ENCODE measurements around the gene SIX1.

The SIX1 gene

DNA sequence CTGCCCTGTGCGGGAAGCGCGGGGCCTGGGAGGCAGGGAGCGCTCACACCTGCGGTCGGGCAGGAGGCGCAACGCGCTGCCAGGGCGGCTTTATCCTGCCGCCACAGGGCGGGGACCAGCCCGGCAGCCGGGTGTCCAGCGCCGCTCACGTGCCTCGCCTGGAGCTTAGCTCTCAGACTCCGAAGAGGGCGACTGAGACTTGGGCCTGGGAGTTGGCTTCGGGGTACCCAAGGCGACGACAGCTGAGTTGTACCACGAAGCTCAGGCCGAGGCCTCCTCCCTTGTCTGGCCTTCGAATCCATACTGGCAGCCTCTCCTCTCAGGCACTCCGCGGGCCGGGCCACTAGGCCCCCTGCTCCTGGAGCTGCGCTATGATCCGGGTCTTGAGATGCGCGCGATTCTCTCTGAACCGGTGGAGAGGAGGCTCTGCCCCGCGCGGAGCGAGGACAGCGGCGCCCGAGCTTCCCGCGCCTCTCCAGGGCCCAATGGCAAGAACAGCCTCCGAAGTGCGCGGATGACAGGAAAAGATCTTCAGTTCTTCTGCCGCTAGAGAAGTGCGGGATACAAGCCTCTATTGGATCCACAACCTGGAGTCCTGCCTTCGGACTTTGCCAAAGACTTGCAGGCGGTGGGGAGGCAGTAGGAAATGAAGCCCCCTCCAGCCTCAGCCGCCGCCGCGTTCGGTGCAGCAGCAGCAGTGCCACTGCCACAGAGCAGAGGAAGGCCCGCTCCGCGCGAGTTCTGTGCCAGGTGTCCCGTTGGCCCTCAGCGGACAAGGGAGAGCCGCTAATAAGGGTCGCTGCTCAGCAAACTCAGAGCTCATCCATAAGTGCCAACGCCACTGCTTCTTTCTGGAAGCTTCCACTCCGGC is 6.8 kb downstream of the SIX1 start:
- DNase-seq (ENCODE audit: low read depth in 2 of 2), result no peak
- no peak overlapping the region for H3K4me3 ChIP-seq (replicated peaks in 1 of 2; ENCODE audit: low read depth in 2 of 2, low read length in 2 of 2)
- TF ChIP-seq, protein P1, sequence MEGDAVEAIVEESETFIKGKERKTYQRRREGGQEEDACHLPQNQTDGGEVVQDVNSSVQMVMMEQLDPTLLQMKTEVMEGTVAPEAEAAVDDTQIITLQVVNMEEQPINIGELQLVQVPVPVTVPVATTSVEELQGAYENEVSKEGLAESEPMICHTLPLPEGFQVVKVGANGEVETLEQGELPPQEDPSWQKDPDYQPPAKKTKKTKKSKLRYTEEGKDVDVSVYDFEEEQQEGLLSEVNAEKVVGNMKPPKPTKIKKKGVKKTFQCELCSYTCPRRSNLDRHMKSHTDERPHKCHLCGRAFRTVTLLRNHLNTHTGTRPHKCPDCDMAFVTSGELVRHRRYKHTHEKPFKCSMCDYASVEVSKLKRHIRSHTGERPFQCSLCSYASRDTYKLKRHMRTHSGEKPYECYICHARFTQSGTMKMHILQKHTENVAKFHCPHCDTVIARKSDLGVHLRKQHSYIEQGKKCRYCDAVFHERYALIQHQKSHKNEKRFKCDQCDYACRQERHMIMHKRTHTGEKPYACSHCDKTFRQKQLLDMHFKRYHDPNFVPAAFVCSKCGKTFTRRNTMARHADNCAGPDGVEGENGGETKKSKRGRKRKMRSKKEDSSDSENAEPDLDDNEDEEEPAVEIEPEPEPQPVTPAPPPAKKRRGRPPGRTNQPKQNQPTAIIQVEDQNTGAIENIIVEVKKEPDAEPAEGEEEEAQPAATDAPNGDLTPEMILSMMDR (IDR thresholded peaks at IDR 0.05; ENCODE audit: low read depth, low read length), result no peak

DNA sequence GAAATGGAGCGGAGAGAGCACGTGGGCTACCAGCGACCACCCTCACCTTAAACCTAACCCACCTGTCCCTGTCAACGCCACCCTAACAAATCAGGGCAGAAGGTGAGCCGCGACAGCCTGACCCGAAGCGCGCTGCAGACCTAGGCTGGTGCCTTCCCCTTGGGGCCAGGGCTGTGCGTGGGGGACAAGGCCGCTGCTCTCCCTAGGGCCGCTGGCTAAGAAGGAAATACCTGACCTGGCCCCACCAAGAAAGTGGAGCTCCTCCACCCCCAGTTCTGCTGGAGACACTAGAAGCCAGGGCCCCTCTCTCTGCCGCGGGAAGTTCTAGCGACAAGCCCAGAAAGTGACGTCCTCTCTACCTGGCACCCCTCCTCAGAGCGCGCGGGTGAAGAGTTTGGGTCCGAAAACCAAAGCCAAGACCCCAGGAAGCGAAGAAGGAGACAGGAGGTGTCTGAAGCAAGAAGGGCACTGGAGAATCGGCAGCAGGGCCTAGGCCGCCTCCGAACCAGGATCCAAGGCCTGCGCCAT is 7.5 kb downstream of the SIX1 start:
- TF ChIP-seq, protein P1 (IDR thresholded peaks at IDR 0.05; ENCODE audit: low read depth, low read length), result no peak
- no peak for DNase-seq (ENCODE audit: low read depth in 2 of 2)
- H3K4me3 ChIP-seq (replicated peaks in 1 of 2; ENCODE audit: low read depth in 2 of 2, low read length in 2 of 2), result no peak overlapping the region

DNA sequence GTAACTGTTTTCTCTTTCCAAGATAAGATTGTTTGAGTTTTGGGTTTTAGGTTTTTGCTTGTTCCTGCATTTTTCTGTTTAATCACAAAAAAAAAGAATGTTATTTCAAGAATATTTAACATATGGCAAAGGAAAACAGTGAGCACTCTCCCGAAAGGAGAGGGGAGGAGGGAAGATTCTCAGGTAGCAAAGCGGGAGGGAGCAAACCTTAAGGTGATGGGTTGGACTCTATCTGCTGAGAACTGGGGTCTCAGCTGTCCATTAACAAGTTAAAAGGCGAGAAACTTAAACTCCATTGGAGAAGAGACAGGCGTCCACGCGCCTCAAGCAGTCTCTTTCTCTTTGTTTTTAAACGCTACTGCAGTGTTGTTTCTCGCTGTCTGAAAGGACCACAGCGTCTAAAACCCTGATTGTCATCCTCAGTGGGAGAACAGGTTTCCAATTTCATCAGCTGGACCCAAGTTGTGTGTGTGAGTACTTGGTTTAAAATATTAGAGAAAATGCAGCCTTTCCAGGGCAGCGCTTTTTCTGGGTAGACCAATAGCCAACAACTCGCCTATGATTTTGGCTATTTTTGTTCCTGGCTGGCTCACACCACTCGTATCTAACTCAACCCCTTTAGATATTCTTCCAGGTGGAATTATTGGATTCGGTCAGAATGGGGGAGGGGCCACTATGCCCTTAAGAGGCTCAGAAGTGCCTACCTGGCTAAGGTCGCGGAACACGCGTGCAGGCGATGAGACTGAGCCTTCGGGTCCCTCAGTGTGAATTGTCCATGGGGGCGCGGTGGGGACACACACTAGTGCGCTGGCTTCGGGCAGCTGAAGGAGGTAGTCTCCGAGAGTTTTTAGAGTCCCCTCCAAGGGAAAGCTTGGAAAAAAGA is 8.2 kb downstream of the SIX1 start:
- TF ChIP-seq, protein P1 (IDR thresholded peaks at IDR 0.05; ENCODE audit: low read depth, low read length), result no peak
- no peak for DNase-seq (ENCODE audit: low read depth in 2 of 2)

DNA sequence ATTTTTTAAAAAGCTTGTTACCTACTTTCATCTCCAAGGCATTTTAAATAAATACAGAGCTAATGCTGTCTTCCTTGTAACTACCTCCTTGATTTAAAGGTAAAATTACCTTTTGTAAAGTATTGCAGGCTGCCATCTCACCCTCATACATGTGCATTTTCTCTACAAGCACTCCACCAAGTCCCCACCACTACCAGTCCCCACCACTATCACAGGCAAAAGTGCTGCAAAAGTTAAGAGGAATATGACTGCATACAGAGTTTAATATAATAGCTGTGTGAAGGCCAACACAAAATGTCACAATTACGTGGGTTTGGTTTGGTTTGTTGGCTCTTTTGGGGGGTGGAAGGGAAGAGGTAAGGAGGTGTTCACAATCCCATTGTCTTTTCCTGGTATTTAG is 9.6 kb downstream of the SIX1 start:
- TF ChIP-seq, protein P1 (IDR thresholded peaks at IDR 0.05; ENCODE audit: low read depth, low read length), result no peak
- H3K4me3 ChIP-seq (replicated peaks in 1 of 2; ENCODE audit: low read depth in 2 of 2, low read length in 2 of 2), result no peak overlapping the region
- DNase-seq (ENCODE audit: low read depth in 2 of 2), result no peak

More for the DNA sequence above, 8.2 kb downstream of the SIX1 start:
- no peak overlapping the region for H3K4me3 ChIP-seq (replicated peaks in 1 of 2; ENCODE audit: low read depth in 2 of 2, low read length in 2 of 2)

DNA sequence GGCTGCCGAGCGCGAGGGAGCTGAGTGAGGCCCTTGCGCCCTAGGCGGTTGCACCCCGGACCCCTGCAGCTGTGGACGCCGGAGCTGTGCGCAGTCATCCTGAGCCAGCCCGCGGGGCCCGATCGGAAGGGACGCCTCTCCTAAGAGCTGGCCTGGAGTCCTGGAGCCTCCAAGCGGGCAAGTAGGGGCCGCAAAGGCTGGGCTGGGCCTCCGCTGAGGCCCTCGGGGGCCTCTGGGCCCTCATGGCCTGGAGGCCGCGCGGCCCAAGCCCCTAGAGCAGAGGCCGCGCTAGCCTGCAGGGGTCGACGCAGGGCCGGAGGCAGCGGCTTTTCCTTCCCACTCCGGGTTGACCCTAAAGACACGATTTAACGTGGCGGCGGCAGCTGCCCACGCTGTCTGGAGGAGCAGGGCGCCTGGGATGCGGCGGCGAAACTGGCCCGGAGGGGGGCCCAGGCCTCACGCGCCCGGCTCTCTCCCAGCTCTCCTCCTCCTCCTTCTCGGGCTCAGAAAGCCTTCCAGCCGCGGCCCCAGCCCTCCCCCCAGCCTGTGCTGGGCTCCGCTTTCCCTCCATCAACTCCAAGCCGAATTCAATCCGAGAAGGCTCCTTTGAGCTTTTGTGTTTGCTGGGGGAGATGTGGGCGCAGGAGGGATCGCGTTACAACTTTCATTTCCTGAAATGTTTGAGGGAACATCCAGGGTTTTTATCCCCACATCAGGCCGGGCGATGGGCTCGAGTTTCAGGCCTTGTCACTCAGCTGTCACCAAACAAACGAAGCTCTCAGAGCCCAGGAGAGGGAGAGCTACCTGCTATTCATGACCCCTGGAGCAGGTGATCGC is 11.6 kb downstream of the SIX1 start:
- TF ChIP-seq, protein P1 (IDR thresholded peaks at IDR 0.05; ENCODE audit: low read depth, low read length), result no peak
- peak in 1 of 2 donors; percentile 36 for DNase-seq (ENCODE audit: low read depth in 2 of 2)

More for the DNA sequence above, 11.6 kb downstream of the SIX1 start:
- H3K4me3 ChIP-seq (replicated peaks in 1 of 2; ENCODE audit: low read depth in 2 of 2, low read length in 2 of 2), result peak overlapping the region; percentile 26 to 27

Data from cardiac fibroblast (primary cell).